SK-N-SH treated with all-trans-retinoic acid at 6 μM for 48 hours (cell line): Measurements from ENCODE around the gene ZNF451.

ENCODE experiments used
- ISL1 ChIP-seq: fragments of 250-450 bp; sonication (Bioruptor Pico); IDR thresholded peaks from 2 replicates; pipeline ENCODE4 v2.1.2; 2022; ENCODE audit warnings: mild to moderate bottlenecking, moderate library complexity
- RARB ChIP-seq: fragments of 250-450 bp; sonication (Bioruptor Pico); IDR thresholded peaks from 2 replicates; pipeline ENCODE4 v1.8.0; 2021; ENCODE audit warnings: mild to moderate bottlenecking, moderate library complexity
- ZFP3 ChIP-seq: fragments of 250-450 bp; sonication (Bioruptor Pico); IDR thresholded peaks from 2 replicates; pipeline ENCODE4 v1.5.0; 2020; ENCODE audit warnings: mild to moderate bottlenecking, moderate library complexity
- ZNF8 ChIP-seq: fragments of 450-650 bp; formaldehyde crosslinking; IDR thresholded peaks from 2 replicates; pipeline ENCODE4 v1.5.0; 2020; ENCODE audit warnings: mild to moderate bottlenecking, moderate library complexity
- TF ChIP-seq, protein P1 (sequence below): fragments of 250-450 bp; sonication (Bioruptor Pico); IDR thresholded peaks from 2 replicates; pipeline ENCODE4 v1.8.0; 2021; ENCODE audit warnings: low read depth, mild to moderate bottlenecking, moderate library complexity, borderline replicate concordance

DNA sequence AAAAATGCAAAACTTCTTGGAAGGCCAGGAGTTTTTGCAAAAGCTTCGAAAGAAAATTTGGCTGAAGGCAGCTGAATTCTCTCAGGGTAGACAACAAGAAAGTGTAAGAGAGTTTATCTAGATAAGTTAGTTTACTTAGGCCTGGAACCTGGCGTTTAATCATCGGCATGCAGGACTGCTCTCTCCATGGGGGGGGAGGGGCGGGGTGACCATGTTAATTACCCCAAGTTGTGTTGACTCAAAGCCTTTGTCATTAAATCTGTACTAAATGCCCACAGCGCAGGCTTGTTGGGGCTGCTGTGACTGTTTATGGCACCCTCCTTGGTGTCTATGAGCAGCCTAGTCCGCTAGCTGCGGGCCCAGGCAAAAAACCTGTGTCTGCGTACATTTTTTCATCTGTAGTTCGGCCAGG is 20.1 kb upstream of the ZNF451 start:
- TF ChIP-seq ISL1 (no peak), RARB (no peak), ZNF8 (CRISPR knock-in tag) (no peak), ZFP3 (CRISPR knock-in tag) (no peak)
- TF ChIP-seq, protein P1, sequence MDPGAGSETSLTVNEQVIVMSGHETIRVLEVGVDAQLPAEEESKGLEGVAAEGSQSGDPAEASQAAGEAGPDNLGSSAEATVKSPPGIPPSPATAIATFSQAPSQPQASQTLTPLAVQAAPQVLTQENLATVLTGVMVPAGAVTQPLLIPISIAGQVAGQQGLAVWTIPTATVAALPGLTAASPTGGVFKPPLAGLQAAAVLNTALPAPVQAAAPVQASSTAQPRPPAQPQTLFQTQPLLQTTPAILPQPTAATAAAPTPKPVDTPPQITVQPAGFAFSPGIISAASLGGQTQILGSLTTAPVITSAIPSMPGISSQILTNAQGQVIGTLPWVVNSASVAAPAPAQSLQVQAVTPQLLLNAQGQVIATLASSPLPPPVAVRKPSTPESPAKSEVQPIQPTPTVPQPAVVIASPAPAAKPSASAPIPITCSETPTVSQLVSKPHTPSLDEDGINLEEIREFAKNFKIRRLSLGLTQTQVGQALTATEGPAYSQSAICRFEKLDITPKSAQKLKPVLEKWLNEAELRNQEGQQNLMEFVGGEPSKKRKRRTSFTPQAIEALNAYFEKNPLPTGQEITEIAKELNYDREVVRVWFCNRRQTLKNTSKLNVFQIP (CRISPR knock-in tag), result no peak
